ENCODE data around the gene NCAPD3.
"Not testable (repeated sequence)": the region's sequence is repeated elsewhere in the genome, so short reads cannot be mapped to it uniquely, and the experiment has no call there.

NCAPD3 gene

GRCh38 chr11:134118006-134118405 lies 105.8 kb downstream of the NCAPD3 start:
- no peak overlapping the region for H3K4me3 ChIP-seq (ENCODE audit: low read depth, low read length)
- DNase-seq (ENCODE audit: low read depth), result no peak
- TF ChIP-seq CTCF (IDR thresholded peaks at IDR 0.05; ENCODE audit: insufficient read depth, low read depth, low read length, missing control alignments), result no peak

GRCh38 chr11:134116210-134116609 lies 107.6 kb downstream of the NCAPD3 start:
- DNase-seq (ENCODE audit: low read depth), result no peak
- no peak overlapping the region for H3K4me3 ChIP-seq (ENCODE audit: low read depth, low read length)
- no peak for TF ChIP-seq CTCF (IDR thresholded peaks at IDR 0.05; ENCODE audit: insufficient read depth, low read depth, low read length, missing control alignments)

- H3K4me3 ChIP-seq (ENCODE audit: low read depth, low read length); DNase-seq (ENCODE audit: low read depth): not testable (repeated sequence)
These were observed 110.0 kb downstream of the NCAPD3 start for GRCh38 chr11:134113787-134114186.

- DNase-seq (ENCODE audit: low read depth), result no peak
- H3K4me3 ChIP-seq (ENCODE audit: low read depth, low read length), result no peak overlapping the region
- no peak for TF ChIP-seq CTCF (IDR thresholded peaks at IDR 0.05; ENCODE audit: insufficient read depth, low read depth, low read length, missing control alignments)
These were observed 113.4 kb downstream of the NCAPD3 start for GRCh38 chr11:134110252-134110815.
